NB4 (cell line): ENCODE data around the gene CCDC60.

Source experiments
- MYC ChIP-seq: IDR thresholded peaks from 2 replicates; pipeline ENCODE4 v1.6.1; 2011; ENCODE audit warnings: low read depth, low read length
- POLR2A ChIP-seq: IDR thresholded peaks from 2 replicates; pipeline ENCODE4 v1.6.1; 2011; ENCODE audit warnings: mild to moderate bottlenecking; ENCODE audit not compliant: insufficient read length; ENCODE audit errors: extremely low read depth
- TF ChIP-seq, protein P1 (sequence below): IDR thresholded peaks from one replicate; pipeline ENCODE4 v1.5.1; 2012; ENCODE audit warnings: low read depth, low read length
- TF ChIP-seq, protein P2 (sequence below): IDR thresholded peaks from 2 replicates; pipeline ENCODE4 v1.6.1; 2011; ENCODE audit warnings: low read depth, low read length

DNA sequence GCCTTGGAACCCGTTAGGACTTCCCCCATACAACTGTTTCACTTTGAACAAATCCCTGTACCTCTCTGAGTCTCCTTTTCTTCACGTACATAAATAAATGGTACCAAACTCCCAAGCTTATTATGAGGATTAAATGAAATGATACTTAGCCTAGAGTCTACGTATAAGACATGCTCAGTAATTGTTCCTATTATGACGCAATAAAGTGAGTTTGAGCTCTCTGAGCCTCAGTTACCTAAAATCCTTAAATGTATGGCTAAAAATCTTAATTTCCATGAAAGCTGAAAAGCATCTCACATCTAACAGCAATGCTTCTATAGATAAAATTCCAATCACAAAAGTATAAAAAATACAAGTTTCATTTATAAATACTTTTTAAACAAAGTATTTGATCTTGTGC is 141.1 kb downstream of the CCDC60 start:
- TF ChIP-seq, protein P1, sequence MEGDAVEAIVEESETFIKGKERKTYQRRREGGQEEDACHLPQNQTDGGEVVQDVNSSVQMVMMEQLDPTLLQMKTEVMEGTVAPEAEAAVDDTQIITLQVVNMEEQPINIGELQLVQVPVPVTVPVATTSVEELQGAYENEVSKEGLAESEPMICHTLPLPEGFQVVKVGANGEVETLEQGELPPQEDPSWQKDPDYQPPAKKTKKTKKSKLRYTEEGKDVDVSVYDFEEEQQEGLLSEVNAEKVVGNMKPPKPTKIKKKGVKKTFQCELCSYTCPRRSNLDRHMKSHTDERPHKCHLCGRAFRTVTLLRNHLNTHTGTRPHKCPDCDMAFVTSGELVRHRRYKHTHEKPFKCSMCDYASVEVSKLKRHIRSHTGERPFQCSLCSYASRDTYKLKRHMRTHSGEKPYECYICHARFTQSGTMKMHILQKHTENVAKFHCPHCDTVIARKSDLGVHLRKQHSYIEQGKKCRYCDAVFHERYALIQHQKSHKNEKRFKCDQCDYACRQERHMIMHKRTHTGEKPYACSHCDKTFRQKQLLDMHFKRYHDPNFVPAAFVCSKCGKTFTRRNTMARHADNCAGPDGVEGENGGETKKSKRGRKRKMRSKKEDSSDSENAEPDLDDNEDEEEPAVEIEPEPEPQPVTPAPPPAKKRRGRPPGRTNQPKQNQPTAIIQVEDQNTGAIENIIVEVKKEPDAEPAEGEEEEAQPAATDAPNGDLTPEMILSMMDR: no peak
- TF ChIP-seq POLR2A: no peak
- TF ChIP-seq MYC: no peak
- TF ChIP-seq, protein P2, sequence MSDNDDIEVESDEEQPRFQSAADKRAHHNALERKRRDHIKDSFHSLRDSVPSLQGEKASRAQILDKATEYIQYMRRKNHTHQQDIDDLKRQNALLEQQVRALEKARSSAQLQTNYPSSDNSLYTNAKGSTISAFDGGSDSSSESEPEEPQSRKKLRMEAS: no peak
